Measurements from ENCODE around the gene RABEP1. TPM values are rescaled to one million over a fixed set of nuclear protein-coding genes. Genes with fewer than 3 reads are reported as not detected.

RABEP1 gene
- total and polyA plus RNA-seq, 4 donors, result 14.9 to 38.2 (median 25.1) TPM

- TF ChIP-seq, protein P1, sequence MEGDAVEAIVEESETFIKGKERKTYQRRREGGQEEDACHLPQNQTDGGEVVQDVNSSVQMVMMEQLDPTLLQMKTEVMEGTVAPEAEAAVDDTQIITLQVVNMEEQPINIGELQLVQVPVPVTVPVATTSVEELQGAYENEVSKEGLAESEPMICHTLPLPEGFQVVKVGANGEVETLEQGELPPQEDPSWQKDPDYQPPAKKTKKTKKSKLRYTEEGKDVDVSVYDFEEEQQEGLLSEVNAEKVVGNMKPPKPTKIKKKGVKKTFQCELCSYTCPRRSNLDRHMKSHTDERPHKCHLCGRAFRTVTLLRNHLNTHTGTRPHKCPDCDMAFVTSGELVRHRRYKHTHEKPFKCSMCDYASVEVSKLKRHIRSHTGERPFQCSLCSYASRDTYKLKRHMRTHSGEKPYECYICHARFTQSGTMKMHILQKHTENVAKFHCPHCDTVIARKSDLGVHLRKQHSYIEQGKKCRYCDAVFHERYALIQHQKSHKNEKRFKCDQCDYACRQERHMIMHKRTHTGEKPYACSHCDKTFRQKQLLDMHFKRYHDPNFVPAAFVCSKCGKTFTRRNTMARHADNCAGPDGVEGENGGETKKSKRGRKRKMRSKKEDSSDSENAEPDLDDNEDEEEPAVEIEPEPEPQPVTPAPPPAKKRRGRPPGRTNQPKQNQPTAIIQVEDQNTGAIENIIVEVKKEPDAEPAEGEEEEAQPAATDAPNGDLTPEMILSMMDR (IDR thresholded peaks at IDR 0.05; ENCODE audit: control extremely low read depth, extremely low read depth), result no peak
- Histone ChIP-seq H3K9ac (ENCODE audit: insufficient read depth in 1 of 2, low read length in 2 of 2) (no peak overlapping the region), H3K27me3 (ENCODE audit: control insufficient read depth in 3 of 3, insufficient read depth in 3 of 3, low read length in 2 of 3) (no peaks in the 10 kb centered on the region), H3K36me3 (ENCODE audit: control insufficient read depth in 4 of 4, insufficient read depth in 4 of 4, low read length in 4 of 4) (peaks cover 0 to 4% (median under 1%) of the 10 kb centered on the region in 4 donors), H3K4me1 (ENCODE audit: control insufficient read depth in 5 of 5, insufficient read depth in 5 of 5, low read length in 5 of 5) (peaks cover 0 to 4% (median 0%) of the 10 kb centered on the region in 5 donors), H3K27ac (ENCODE audit: low read depth in 1 of 2, low read length in 1 of 2) (no peak overlapping the region), H3K9me3 (ENCODE audit: control insufficient read depth in 4 of 4, insufficient read depth in 3 of 4, low read length in 3 of 4) (no peaks in the 10 kb centered on the region), H3K4me3 (no peak overlapping the region)
- WGBS, 2 donors, result 76 to 82% methylated on average over 8 of the region's 8 CpGs
- ATAC-seq (ENCODE audit: insufficient read depth, low FRiP score) (no peak), DNase-seq (peak in 2 of 3 donors; percentile 80 to 89)
Measured at GRCh38 chr17:5291683-5292350, 9.7 kb downstream of the RABEP1 start.

DNA sequence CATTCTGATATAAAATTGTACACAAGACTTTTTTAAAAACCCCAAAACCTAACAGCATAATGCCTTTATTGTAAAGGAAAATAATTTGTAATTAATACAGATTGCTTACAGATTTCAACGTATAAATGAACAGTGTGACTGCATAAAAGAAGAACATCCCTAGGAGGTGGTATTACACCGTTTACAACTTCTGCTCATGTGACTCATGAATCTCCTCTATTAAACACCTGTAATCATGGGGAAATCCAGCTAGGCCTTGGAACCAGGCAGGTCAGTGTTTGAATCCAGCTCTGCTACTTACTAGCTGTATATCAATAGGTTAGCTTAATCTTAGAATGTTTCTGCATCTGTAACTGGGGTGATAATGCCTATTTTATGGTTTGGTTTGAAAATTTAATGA is 15.2 kb downstream of the RABEP1 start:
- Histone ChIP-seq H3K4me1 (ENCODE audit: control insufficient read depth in 5 of 5, insufficient read depth in 5 of 5, low read length in 5 of 5) (peaks cover 0 to 7% (median 0%) of the 10 kb centered on the region in 5 donors), H3K27me3 (ENCODE audit: control insufficient read depth in 3 of 3, insufficient read depth in 3 of 3, low read length in 2 of 3) (no peaks in the 10 kb centered on the region), H3K36me3 (ENCODE audit: control insufficient read depth in 4 of 4, insufficient read depth in 4 of 4, low read length in 4 of 4) (peaks cover 0 to 7% (median 2%) of the 10 kb centered on the region in 4 donors), H3K9me3 (ENCODE audit: control insufficient read depth in 4 of 4, insufficient read depth in 3 of 4, low read length in 3 of 4) (no peaks in the 10 kb centered on the region), H3K27ac (ENCODE audit: low read depth in 1 of 2, low read length in 1 of 2) (no peak overlapping the region), H3K9ac (ENCODE audit: insufficient read depth in 1 of 2, low read length in 2 of 2) (no peak overlapping the region), H3K4me3 (no peak overlapping the region)
- TF ChIP-seq, protein P1 (IDR thresholded peaks at IDR 0.05; ENCODE audit: control extremely low read depth, extremely low read depth), result no peak
- 63 to 72% methylated on average over 2 of the region's 2 CpGs for WGBS, 2 donors
- ATAC-seq (ENCODE audit: insufficient read depth, low FRiP score) (no peak), DNase-seq (no peak)

GRCh38 chr17:5299383-5299782 is 17.3 kb downstream of the RABEP1 start:
- H3K9ac ChIP-seq (ENCODE audit: insufficient read depth in 1 of 2, low read length in 2 of 2), result no peak overlapping the region
- H3K4me3 ChIP-seq, result no peak overlapping the region
- no peaks in the 10 kb centered on the region for H3K9me3 ChIP-seq (ENCODE audit: control insufficient read depth in 4 of 4, insufficient read depth in 3 of 4, low read length in 3 of 4)
- DNase-seq, result no peak
- WGBS, 2 donors, result 85% methylated on average over 4 of the region's 4 CpGs
- H3K36me3 ChIP-seq (ENCODE audit: control insufficient read depth in 4 of 4, insufficient read depth in 4 of 4, low read length in 4 of 4), result peaks cover 0 to 7% (median 2%) of the 10 kb centered on the region in 4 donors
- H3K4me1 ChIP-seq (ENCODE audit: control insufficient read depth in 5 of 5, insufficient read depth in 5 of 5, low read length in 5 of 5), result peaks cover 0 to 7% (median 0%) of the 10 kb centered on the region in 5 donors
- no peak for ATAC-seq (ENCODE audit: insufficient read depth, low FRiP score)
- H3K27me3 ChIP-seq (ENCODE audit: control insufficient read depth in 3 of 3, insufficient read depth in 3 of 3, low read length in 2 of 3), result no peaks in the 10 kb centered on the region
- TF ChIP-seq, protein P1 (IDR thresholded peaks at IDR 0.05; ENCODE audit: control extremely low read depth, extremely low read depth), result no peak
- no peak overlapping the region for H3K27ac ChIP-seq (ENCODE audit: low read depth in 1 of 2, low read length in 1 of 2)
